Adipocyte (in vitro differentiated cells): ENCODE results near the gene ANXA2.

Source experiments
- DNase-seq: peaks from one replicate; pipeline ENCODE4 v3.0.0-alpha.2; 2015; ENCODE audit warnings: low read depth
- H3K27me3 ChIP-seq: replicated peaks from 2 replicates; pipeline ENCODE4 v1.7.0; 2013; ENCODE audit warnings: mild to moderate bottlenecking, low read length, moderate library complexity; ENCODE audit not compliant: control insufficient read depth, insufficient read depth
- H3K36me3 ChIP-seq: 2 replicates; pipeline ENCODE4 v1.7.0; 2013; ENCODE audit warnings: low read length, mild to moderate bottlenecking, moderate library complexity; ENCODE audit not compliant: control insufficient read depth, insufficient read depth, severe bottlenecking
- H3K4me1 ChIP-seq: 2 replicates; pipeline ENCODE4 v1.7.0; 2013; ENCODE audit warnings: mild to moderate bottlenecking, low read length, moderate library complexity; ENCODE audit not compliant: control insufficient read depth, insufficient read depth
- H3K4me3 ChIP-seq: 2 replicates; pipeline ENCODE4 v1.7.0; 2013; ENCODE audit warnings: mild to moderate bottlenecking, low read length, moderate library complexity
- H3K9ac ChIP-seq: 2 replicates; pipeline ENCODE4 v1.7.0; 2013; ENCODE audit warnings: mild to moderate bottlenecking, low read length, moderate library complexity
- H3K9me3 ChIP-seq: 2 replicates; pipeline ENCODE4 v1.7.0; 2013; ENCODE audit warnings: mild to moderate bottlenecking, low read length, moderate library complexity; ENCODE audit not compliant: control insufficient read depth

Gene ANXA2

DNA sequence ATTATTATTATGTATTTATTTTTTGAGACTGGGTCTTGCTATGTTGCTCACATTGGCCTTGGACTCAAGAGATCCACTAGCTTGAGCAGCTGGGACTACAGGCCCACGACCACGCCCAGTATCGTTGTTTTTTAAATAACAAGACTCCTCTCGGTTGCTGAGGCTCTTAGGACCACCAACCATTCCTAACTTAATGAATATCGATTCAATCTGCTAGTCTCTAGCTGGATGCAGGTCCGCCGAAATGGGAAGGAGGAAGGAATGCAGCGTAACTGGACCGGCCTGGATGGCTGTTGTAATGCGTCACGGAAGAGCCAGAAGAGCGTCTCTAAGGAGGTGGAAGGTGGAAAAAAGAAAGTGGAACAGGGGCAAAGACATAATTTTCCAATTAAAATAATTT lies 1.7 kb downstream of the ANXA2 start:
- no peaks in the 10 kb centered on the region for H3K27me3 ChIP-seq
- peak overlapping the region; percentile 99 for H3K9ac ChIP-seq
- peaks cover 38% of the 10 kb centered on the region for H3K36me3 ChIP-seq
- H3K4me3 ChIP-seq: peak overlapping the region; percentile 98
- peaks cover 60% of the 10 kb centered on the region for H3K4me1 ChIP-seq
- no peaks in the 10 kb centered on the region for H3K9me3 ChIP-seq
- DNase-seq: peak; percentile 72

DNA sequence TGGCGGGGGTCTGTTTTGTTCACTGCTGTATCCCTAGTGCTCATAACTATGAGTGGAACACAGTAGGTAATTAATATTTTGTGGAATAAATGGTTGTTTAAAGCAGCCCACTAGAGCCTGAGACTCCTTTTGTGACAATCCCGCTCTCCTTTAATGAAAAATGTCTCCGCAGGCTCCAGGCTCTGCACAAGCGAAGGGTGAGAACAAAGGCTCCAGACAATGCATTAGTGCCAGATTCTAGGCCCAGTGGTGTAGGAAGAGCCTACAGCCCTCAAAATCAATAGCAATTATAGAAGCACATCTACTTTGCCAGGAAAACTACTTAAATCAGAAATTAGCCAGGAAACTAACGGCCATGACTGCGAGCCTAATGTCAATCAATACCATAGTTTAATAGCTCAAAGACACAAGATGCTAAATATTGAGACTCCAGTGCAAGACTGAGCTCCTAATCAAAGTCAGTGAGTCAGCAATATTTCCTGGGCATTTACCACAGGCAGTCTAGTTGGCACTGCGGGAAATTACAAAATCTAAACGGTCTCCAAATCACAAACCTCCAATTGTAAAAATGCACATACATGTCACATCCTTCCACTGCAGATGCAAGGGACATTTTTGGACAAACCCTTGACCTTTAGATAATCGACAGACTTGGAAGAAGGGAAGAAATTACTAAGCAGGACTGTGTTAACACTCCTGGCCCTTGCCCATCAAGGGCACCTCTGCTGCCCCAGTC lies 2.3 kb downstream of the ANXA2 start:
- peak; percentile 45 for DNase-seq
- H3K4me1 ChIP-seq: peaks cover 62% of the 10 kb centered on the region
- no peaks in the 10 kb centered on the region for H3K9me3 ChIP-seq
- no peaks in the 10 kb centered on the region for H3K27me3 ChIP-seq
- peak overlapping the region; percentile 99 for H3K9ac ChIP-seq
- H3K4me3 ChIP-seq: peak overlapping the region; percentile 98
- H3K36me3 ChIP-seq: peaks cover 39% of the 10 kb centered on the region

DNA sequence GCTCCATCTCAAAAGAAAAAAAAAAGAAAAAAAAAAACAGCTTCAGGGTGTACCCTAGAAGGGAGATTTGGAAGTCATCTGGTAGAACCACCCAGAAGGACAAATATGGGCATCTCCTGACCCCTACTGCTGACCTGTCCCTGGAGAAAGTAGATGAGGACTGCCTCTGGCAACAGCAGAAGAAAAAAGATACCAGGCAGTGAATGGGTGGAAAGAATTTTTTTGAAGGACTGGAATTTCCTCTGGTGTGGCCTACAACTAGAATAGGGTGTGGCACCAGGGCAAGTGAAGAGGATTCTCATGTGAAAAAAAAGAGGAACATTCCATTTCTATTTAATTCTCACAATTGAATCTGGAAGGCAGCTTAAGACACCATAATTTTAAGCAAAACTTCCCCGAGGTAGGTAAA lies 3.1 kb downstream of the ANXA2 start:
- H3K27me3 ChIP-seq: no peaks in the 10 kb centered on the region
- peak; percentile 60 for DNase-seq
- peaks cover 64% of the 10 kb centered on the region for H3K4me1 ChIP-seq
- peaks cover 46% of the 10 kb centered on the region for H3K36me3 ChIP-seq
- H3K4me3 ChIP-seq: peak overlapping the region; percentile 98
- peak overlapping the region; percentile 99 for H3K9ac ChIP-seq
- H3K9me3 ChIP-seq: no peaks in the 10 kb centered on the region

DNA sequence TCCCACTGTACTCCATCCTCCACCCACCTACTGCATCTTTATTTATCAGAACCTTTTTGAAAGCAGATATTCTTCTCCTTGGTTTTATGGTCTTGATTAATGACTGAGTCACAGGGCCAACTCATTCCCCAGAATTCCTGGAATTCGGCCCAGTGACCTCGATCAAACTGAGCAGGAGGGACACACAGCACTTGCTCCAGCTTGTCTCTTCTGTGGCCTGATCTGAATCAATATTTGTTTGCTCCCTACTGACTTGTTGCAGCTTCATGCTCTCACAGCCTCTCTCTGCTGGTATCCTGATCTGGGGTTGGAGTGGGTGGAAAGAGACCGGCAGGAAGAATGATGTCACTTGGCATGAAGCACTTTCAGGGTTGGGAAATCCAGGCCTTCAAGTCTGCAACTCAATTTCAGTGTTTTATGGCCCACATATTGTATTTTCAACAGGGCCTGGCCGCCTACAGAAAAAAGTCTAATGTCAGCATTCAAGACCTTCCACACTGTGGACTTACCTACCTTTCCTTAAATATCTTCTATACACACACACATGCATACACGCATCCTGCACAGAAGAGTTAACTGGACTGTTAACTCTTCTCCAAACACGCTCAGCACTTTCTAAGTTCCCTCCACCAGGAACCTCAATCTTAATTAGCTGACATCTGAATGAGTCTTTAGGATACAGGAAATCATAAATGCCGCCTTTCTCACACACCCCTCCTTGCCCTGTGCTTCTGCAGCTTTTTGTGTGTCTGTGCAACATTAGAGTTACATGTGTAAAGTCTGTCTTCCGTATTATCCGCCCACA lies 4.6 kb downstream of the ANXA2 start:
- Histone ChIP-seq H3K27me3 (no peaks in the 10 kb centered on the region), H3K4me3 (peak overlapping the region; percentile 98), H3K9me3 (no peaks in the 10 kb centered on the region), H3K4me1 (peaks cover 68% of the 10 kb centered on the region), H3K9ac (peak overlapping the region; percentile 99), H3K36me3 (peaks cover 49% of the 10 kb centered on the region)
- peak; percentile 95 for DNase-seq

DNA sequence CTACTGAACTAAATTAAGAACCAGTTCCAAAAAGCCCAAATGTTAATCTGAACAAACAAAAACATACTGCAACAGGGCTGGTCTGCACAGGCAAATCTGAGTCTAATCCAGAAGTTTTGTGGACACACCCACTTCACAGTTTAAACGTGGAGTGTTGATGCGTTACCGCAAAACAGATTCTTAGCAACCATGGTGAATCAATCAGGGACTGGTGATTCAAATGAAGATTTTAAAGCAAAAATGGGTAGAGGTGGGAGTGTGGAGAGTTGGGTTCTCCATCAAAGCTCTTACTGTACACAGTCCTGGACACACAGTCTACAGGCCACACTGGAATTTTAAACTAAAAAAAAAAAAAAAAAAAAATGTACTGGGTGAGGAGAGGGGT lies 5.2 kb downstream of the ANXA2 start:
- Histone ChIP-seq H3K36me3 (peaks cover 49% of the 10 kb centered on the region), H3K27me3 (no peaks in the 10 kb centered on the region), H3K4me3 (peak overlapping the region; percentile 98), H3K9me3 (no peaks in the 10 kb centered on the region), H3K9ac (peak overlapping the region; percentile 99), H3K4me1 (peaks cover 69% of the 10 kb centered on the region)
- DNase-seq: peak; percentile 74

DNA sequence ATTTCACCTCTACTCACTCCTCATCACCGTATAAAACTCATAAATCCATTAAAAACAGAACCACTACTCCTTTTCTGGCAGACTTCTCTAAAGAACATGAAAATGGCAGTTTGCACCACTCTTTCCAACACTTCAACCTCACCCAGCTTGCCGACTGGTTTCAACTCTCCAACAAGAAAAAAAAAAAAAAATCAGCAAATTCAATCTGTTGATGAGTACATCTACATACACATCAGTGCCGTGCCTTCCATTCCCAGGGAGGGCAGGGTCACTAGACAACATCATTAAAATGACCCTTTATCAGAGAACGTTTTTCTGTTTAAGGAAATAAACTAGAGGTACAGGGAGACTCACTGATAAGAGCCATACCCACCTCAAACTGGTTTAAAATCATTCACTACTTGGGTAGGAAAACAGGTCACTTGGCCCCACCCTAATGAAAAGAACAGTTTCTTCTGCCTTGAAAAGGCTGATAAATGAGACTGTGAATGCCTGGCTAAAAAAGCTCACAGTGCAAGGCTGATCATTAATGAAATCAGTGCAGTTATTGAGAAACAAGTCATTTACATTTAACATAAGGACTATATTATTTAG lies 6.0 kb downstream of the ANXA2 start:
- H3K4me3 ChIP-seq: peak overlapping the region; percentile 98

DNA sequence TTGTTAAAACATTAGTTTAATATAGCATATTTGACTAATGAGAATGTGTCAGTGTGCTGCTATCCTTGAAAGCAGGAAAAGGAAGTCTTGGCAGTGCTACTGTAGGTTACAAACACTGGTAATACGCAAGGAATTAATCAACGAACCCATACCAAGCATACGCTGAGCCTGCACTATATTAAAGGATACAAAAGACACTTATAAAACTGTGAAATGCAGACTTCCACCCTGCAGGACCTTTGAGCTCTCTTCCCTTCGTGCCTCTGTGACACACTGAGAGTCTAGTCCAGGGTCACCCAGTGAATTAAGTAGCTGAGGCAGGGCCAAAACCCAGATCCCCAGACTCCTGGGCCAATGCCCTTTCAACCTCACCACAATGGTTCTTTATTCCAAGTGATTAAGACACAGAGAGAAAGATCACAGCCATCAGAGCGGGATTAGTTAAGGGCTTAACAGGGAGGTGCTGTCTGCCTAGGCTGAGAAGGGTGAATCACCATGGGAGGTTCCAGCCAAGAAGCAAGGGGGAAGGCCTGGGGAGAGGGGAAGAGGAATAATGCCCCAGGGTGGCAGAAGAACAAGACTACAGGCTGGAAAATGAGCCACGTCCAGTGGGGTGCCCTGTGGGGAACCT lies 6.8 kb downstream of the ANXA2 start:
- peaks cover 85% of the 10 kb centered on the region for H3K4me1 ChIP-seq
- H3K9me3 ChIP-seq: no peaks in the 10 kb centered on the region
- H3K36me3 ChIP-seq: peaks cover 58% of the 10 kb centered on the region
- peak; percentile 91 for DNase-seq
- H3K9ac ChIP-seq: peak overlapping the region; percentile 99
- H3K4me3 ChIP-seq: peak overlapping the region; percentile 98
- no peaks in the 10 kb centered on the region for H3K27me3 ChIP-seq

More for the DNA sequence above, 6.0 kb downstream of the ANXA2 start:
- DNase-seq: peak; percentile 22
- Histone ChIP-seq H3K9ac (peak overlapping the region; percentile 99), H3K9me3 (no peaks in the 10 kb centered on the region), H3K4me1 (peaks cover 76% of the 10 kb centered on the region), H3K27me3 (no peaks in the 10 kb centered on the region), H3K36me3 (peaks cover 55% of the 10 kb centered on the region)

DNA sequence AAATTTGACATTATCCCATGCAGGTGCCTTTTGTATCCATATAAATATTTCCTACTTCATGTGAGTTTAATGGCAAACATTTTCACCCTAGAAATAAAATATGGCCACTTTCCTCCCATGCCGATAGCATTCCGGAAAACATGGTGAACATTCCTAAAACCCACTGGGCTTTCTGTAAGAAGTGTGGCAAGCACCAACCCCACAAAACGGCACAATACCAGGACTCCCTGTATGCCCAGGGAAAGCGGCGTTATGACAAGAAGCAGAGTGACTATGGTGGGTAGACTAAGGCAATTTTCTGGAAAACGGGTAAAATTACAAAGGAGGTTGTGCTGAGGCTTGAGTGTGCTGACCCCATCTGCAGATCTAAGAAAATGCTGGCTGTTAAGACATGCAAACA lies 7.6 kb downstream of the ANXA2 start:
- Histone ChIP-seq H3K27me3 (no peaks in the 10 kb centered on the region), H3K9me3 (no peaks in the 10 kb centered on the region), H3K9ac (peak overlapping the region; percentile 99), H3K4me1 (peaks cover 86% of the 10 kb centered on the region), H3K4me3 (peak overlapping the region; percentile 98), H3K36me3 (peaks cover 52% of the 10 kb centered on the region)
- peak; percentile 43 for DNase-seq

DNA sequence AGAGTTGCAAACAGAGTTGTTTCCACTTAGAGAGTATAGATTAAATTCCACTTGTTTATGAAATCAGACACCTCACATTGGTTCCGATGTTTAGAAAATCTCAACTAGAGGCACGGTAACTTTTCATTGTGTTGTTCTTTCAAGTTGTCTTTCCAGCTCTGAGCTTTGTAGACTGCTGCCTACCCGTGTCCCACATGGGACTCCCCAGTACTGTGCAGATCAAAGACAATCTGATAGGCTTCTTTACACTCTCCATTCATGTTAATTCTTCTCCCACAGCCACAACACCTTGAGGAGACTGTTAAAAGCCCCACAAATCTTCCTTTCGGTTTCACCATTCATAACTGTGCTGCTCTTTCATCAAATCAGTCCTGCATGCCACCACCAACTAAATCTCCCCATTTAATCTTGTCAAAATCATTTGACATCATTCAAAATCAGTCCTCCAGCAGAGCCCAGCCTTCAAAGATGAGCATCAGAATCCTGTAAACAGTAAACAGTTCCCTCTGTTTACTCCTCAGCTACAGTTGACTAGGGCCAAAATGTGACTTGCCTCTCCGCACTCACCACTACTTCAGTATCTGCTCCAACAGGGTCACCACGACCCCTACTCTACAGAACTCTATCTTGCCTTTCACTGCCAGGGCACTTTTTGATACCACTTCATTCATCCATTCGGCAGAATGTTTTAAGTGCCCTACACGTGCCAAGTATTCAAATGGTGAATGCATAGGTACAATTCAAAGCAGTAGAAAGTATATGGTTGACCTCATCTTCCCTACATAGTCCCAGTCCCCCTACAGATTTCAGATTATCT lies 8.3 kb downstream of the ANXA2 start:
- DNase-seq: peak; percentile 49
- H3K27me3 ChIP-seq: no peaks in the 10 kb centered on the region
- peak overlapping the region; percentile 99 for H3K9ac ChIP-seq
- H3K4me3 ChIP-seq: peak overlapping the region; percentile 98
- peaks cover 85% of the 10 kb centered on the region for H3K4me1 ChIP-seq
- H3K9me3 ChIP-seq: no peaks in the 10 kb centered on the region
- H3K36me3 ChIP-seq: peaks cover 53% of the 10 kb centered on the region

DNA sequence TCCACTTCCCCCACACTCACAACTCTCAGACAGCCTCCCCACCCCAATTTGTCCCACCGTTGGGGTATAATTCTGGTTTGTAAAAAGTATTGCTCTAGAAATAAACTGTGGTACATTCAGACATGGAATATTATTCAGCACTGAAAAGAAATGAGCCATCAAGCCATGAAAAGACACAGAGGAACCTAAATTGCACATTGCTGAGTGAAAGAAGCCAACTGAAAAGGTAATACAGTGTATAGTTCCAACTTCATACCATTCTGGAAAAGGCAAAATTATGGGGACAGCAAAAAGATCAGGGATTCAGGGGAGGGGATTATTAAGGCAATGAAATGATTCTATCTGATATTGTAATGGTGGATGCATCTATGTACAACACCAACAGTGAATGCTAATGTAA lies 10.5 kb downstream of the ANXA2 start:
- no peaks in the 10 kb centered on the region for H3K27me3 ChIP-seq
- no peaks in the 10 kb centered on the region for H3K9me3 ChIP-seq
- peak overlapping the region; percentile 4 for H3K4me3 ChIP-seq
- H3K4me1 ChIP-seq: peaks cover 85% of the 10 kb centered on the region
- H3K36me3 ChIP-seq: peaks cover 64% of the 10 kb centered on the region
- no peak overlapping the region for H3K9ac ChIP-seq
- DNase-seq: no peak
